Endothelial cell of umbilical vein (primary cell): ENCODE measurements around the gene TSPAN9. TPM values are rescaled to one million over a fixed set of nuclear protein-coding genes. Genes with fewer than 3 reads are reported as not detected.

Source experiments
- BruUV-seq: library from RNA; stranded (reverse); fragments of 400-500 nt; replicated peaks from 2 replicates; lab custom pipeline; 2021; lab: Mats Ljungman, UMichigan
- CTCF ChIA-PET: fragments of 300-600, 350-600 bp; sonication (Branson Sonifier 250); formaldehyde crosslinking; loops from one replicate; lab custom pipeline; 2021; ENCODE audit warnings: antibody characterized with exemption, inconsistent platforms; lab: Charles Lee
- POLR2A ChIA-PET: fragments of 300-600, 350-600 bp; sonication (Branson Sonifier 250); formaldehyde crosslinking; loops from one replicate; lab custom pipeline; 2021; ENCODE audit warnings: antibody characterized with exemption, inconsistent platforms; lab: Charles Lee
- DNase-seq: peaks from one replicate; pipeline ENCODE4 v3.0.0-alpha.2; 2011; ENCODE audit warnings: low read depth, low spot score
- FAIRE-seq: peaks from 2 replicates; lab custom pipeline; 2011; peaks lifted over from hg19 to GRCh38; lab: Jason Lieb, UNC
- H2AFZ ChIP-seq: 2 replicates; pipeline ENCODE4 v1.6.0; 2012; ENCODE audit warnings: low read depth, low read length, control low read depth, inconsistent platforms
- H3K27ac ChIP-seq: 2 replicates; pipeline ENCODE4 v1.5.1; 2011; ENCODE audit warnings: low read depth, mild to moderate bottlenecking, control low read depth, low read length, moderate library complexity; ENCODE audit not compliant: insufficient read depth
- H3K27me3 ChIP-seq, 2 experiments: 2 replicates each; pipeline versions ENCODE4 v1.6.0 to v1.6.1; 2011; ENCODE audit warnings: low read length in 2 of 2, mixed read lengths in 1 of 2; ENCODE audit not compliant: control insufficient read depth in 2 of 2, insufficient read depth in 2 of 2
- H3K36me3 ChIP-seq, 2 experiments: 2 replicates in 1 of 2; 3 replicates in 1 of 2; pipeline ENCODE4 v1.5.1; 2011; ENCODE audit warnings: low read length in 2 of 2, mild to moderate bottlenecking in 1 of 2, moderate library complexity in 1 of 2; ENCODE audit not compliant: control insufficient read depth in 2 of 2, insufficient read depth in 2 of 2; ENCODE audit errors: extremely low read depth in 1 of 2
- H3K4me1 ChIP-seq: 3 replicates; pipeline ENCODE4 v1.5.1; 2011; ENCODE audit warnings: mild to moderate bottlenecking, low read length; ENCODE audit not compliant: control insufficient read depth, insufficient read depth; ENCODE audit errors: extremely low read depth
- H3K4me2 ChIP-seq: 2 replicates; pipeline ENCODE4 v1.6.1; 2011; ENCODE audit warnings: low read length, control low read depth, mixed read lengths; ENCODE audit not compliant: insufficient read depth
- H3K4me3 ChIP-seq, 3 experiments: fragments of 200-600 bp in 1 of 3; sonication (generic), shearing (Covaris generic) in 1 of 3; replicated peaks in 1 of 3; 2 replicates each; pipeline ENCODE4 v1.5.1; 2011 to 2016; ENCODE audit warnings: control low read depth in 3 of 3, low read length in 3 of 3, mild to moderate bottlenecking in 2 of 3, inconsistent platforms in 1 of 3, low read depth in 1 of 3, moderate library complexity in 1 of 3; ENCODE audit not compliant: insufficient read depth in 1 of 3
- H3K79me2 ChIP-seq: 2 replicates; pipeline ENCODE4 v1.6.0; 2012; ENCODE audit warnings: low read length, inconsistent platforms; ENCODE audit not compliant: control insufficient read depth, insufficient read depth
- H3K9ac ChIP-seq: replicated peaks from 2 replicates; pipeline ENCODE3; 2011; ENCODE audit warnings: low read length, control low read depth; ENCODE audit not compliant: insufficient read depth; ENCODE audit errors: extremely low read depth
- H3K9me1 ChIP-seq: replicated peaks from 3 replicates; pipeline ENCODE4 v1.6.0; 2011; ENCODE audit warnings: mild to moderate bottlenecking, low read length; ENCODE audit not compliant: control insufficient read depth, insufficient read depth; ENCODE audit errors: extremely low read depth
- H3K9me3 ChIP-seq: replicated peaks from 2 replicates; pipeline ENCODE4 v1.5.1; 2012; ENCODE audit warnings: low read length, inconsistent platforms; ENCODE audit not compliant: control insufficient read depth, insufficient read depth
- H4K20me1 ChIP-seq: replicated peaks from 2 replicates; pipeline ENCODE3; 2011; ENCODE audit warnings: mild to moderate bottlenecking, low read length; ENCODE audit not compliant: control insufficient read depth, insufficient read depth; ENCODE audit errors: extremely low read depth
- EZH2 ChIP-seq: IDR thresholded peaks from 2 replicates; pipeline ENCODE4 v1.6.1; 2012; ENCODE audit warnings: borderline replicate concordance, low read depth, mild to moderate bottlenecking, moderate library complexity, low read length, inconsistent platforms; ENCODE audit not compliant: severe bottlenecking
- FOS ChIP-seq: IDR thresholded peaks from 2 replicates; pipeline ENCODE4 v1.6.1; 2011; ENCODE audit warnings: mild to moderate bottlenecking, low read length, moderate library complexity, borderline replicate concordance; ENCODE audit not compliant: insufficient read depth
- GATA2 ChIP-seq: IDR thresholded peaks from 2 replicates; pipeline ENCODE4 v1.7.0; 2011; ENCODE audit warnings: low read depth, mild to moderate bottlenecking, moderate library complexity, mixed read lengths, low read length; ENCODE audit not compliant: insufficient read length, insufficient read depth
- JUN ChIP-seq: IDR thresholded peaks from 2 replicates; pipeline ENCODE4 v1.6.1; 2011; ENCODE audit warnings: borderline replicate concordance, low read depth; ENCODE audit not compliant: insufficient read length, insufficient read depth
- POLR2AphosphoS5 ChIP-seq: IDR thresholded peaks from 2 replicates; pipeline ENCODE4 v1.6.1; 2012; ENCODE audit warnings: low read depth, mild to moderate bottlenecking, control low read depth, low read length, moderate library complexity; ENCODE audit not compliant: insufficient read depth
- dilution Hi-C: fragments of 300-500 bp; cut with MboI; formaldehyde crosslinking; loops from one replicate; pipeline ENCODE4 v1.15.0; 2019; ENCODE audit warnings: low sequenced_read_pairs; ENCODE audit not compliant: extremely low pct_ligation_motif_present
- intact Hi-C: fragments of 100-400 bp; cut with micrococcal nuclease; formaldehyde crosslinking; loops from one replicate; pipeline ENCODE4 v1.10.0; 2022
- polyA plus RNA-seq, 4 experiments: library from polyadenylated mRNA; depleted of rRNA in 3 of 4; stranded (reverse) in 3 of 4; unstranded in 1 of 4; fragments of >200 nt; gene quantifications; 2 replicates each; pipeline versions ENCODE4 v1.2.1 to v1.2.3, GENCODE V29; 2011 to 2012; ENCODE audit warnings: missing spikeins in 1 of 4
- total RNA-seq: library from RNA; stranded (reverse); gene quantifications from 2 replicates; pipeline ENCODE4 v1.2.3, GENCODE V29; 2021
- TF ChIP-seq, protein P1 (sequence below): IDR thresholded peaks from 2 replicates; pipeline ENCODE4 v1.6.1; 2011; ENCODE audit not compliant: insufficient read depth, insufficient read length
- TF ChIP-seq, protein P2 (sequence below), 2 donors: IDR thresholded peaks; 1 replicate in 1 of 2; 2 replicates in 1 of 2; pipeline ENCODE4 v1.5.1; 2011; ENCODE audit warnings: low read length in 2 of 2, mild to moderate bottlenecking in 2 of 2, moderate library complexity in 2 of 2, control low read depth in 1 of 2, inconsistent platforms in 1 of 2, low read depth in 1 of 2; ENCODE audit not compliant: insufficient read depth in 1 of 2; ENCODE audit errors: extremely low read depth in 1 of 2

The TSPAN9 gene
- total and polyA plus RNA-seq, 2 donors (not counting 3 experiments of a cell fraction or from before 2014, with no cell fraction given): 43.3 to 66.8 TPM

DNA sequence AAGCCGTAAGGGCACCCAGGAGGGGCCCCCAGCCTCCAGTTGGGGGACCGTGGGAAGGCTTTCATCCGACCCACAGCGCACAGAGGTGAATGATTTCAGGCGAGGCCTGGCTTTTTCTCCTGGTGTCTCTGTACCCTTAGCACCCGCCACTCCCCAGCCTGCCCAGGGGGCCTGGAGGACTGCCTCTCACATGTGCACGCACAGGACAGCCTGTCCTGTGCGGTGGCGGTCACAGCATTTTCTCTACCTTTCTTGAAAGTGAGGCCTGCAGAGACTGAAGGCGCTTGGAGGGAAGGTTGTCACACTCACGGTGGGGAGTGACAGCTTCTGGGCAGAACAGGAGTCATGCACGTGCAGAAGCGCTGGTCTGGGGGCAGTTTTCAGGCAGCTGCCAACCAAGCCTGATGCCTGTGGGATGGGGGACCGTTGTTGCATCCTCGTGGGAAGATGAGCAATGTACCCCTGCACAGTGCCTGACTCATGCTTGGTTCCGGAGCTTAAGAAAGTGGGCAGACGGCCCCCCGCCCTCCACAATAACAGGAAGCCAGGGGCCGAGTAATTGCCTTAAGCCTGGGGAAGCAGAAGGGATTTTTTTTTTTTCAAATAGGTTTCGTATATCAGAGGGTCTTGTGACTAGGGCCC, 148.1 kb downstream of the TSPAN9 start:
- peak overlapping the region in 1 of 3 experiments; percentile 8 for H3K4me3 ChIP-seq
- intact Hi-C loops (loop anchor here (2.0 kb wide), 1 partner anchor 18 kb away; no protein-coding TSS in a partner anchor), dilution Hi-C loops (no loop called here)
- peak overlapping the region; percentile 96 for H3K27ac ChIP-seq
- peaks cover 17% of the 10 kb centered on the region for H3K4me1 ChIP-seq
- no peaks in the 10 kb centered on the region for H3K36me3 ChIP-seq
- peak overlapping the region; percentile 72 for H3K9ac ChIP-seq
- FAIRE-seq (peak; percentile 97), DNase-seq (peak; percentile 94)
- H3K4me2 ChIP-seq: peak overlapping the region; percentile 60
- H2AFZ ChIP-seq: peak overlapping the region; percentile 80
- ChIA-PET CTCF (interaction anchor here (0.8 to 3.1 kb wide), 6 partner anchors 10 to 191 kb away, joined by 3 to 18 read pairs (median 4); no protein-coding TSS in a partner anchor), POLR2A (interaction anchor here (0.7 to 1.2 kb wide), 2 partner anchors 10 to 18 kb away, joined by 3 read pairs; no protein-coding TSS in a partner anchor)
- H3K79me2 ChIP-seq: no peaks in the 10 kb centered on the region
- H4K20me1 ChIP-seq: no peaks in the 10 kb centered on the region
- no TSS peak for BruUV-seq
- TF ChIP-seq EZH2: no peak
- TF ChIP-seq, protein P1, sequence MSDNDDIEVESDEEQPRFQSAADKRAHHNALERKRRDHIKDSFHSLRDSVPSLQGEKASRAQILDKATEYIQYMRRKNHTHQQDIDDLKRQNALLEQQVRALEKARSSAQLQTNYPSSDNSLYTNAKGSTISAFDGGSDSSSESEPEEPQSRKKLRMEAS: no peak
- peak; percentile 66 for TF ChIP-seq POLR2AphosphoS5
- TF ChIP-seq FOS: peak; percentile 97
- TF ChIP-seq GATA2: no peak
- TF ChIP-seq, protein P2, sequence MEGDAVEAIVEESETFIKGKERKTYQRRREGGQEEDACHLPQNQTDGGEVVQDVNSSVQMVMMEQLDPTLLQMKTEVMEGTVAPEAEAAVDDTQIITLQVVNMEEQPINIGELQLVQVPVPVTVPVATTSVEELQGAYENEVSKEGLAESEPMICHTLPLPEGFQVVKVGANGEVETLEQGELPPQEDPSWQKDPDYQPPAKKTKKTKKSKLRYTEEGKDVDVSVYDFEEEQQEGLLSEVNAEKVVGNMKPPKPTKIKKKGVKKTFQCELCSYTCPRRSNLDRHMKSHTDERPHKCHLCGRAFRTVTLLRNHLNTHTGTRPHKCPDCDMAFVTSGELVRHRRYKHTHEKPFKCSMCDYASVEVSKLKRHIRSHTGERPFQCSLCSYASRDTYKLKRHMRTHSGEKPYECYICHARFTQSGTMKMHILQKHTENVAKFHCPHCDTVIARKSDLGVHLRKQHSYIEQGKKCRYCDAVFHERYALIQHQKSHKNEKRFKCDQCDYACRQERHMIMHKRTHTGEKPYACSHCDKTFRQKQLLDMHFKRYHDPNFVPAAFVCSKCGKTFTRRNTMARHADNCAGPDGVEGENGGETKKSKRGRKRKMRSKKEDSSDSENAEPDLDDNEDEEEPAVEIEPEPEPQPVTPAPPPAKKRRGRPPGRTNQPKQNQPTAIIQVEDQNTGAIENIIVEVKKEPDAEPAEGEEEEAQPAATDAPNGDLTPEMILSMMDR (IDR thresholded peaks at IDR 0.05; ENCODE audit: extremely low read depth in 1 of 2, insufficient read depth in 1 of 2, low read depth in 1 of 2, low read length in 2 of 2): no peak
- peak; percentile 80 for TF ChIP-seq JUN
- H3K27me3 ChIP-seq: no peaks in the 10 kb centered on the region
- H3K9me3 ChIP-seq: no peaks in the 10 kb centered on the region
- no peaks in the 10 kb centered on the region for H3K9me1 ChIP-seq
